Activated gamma-delta T cell treated with Interleukin-2 at 50 U/mL for 16 hours (primary cell): Measurements from ENCODE around the gene AHSP.
"Not testable (repeated sequence)": the region's sequence is repeated elsewhere in the genome, so short reads cannot be mapped to it uniquely, and the experiment has no call there.

Experiments used
- DNase-seq: peaks from one replicate; pipeline ENCODE4 v3.0.0-alpha.2; 2020

The AHSP gene

GRCh38 chr16:31527734-31528274 is at the start of gene AHSP:
Gene AHSP, plus strand, starts transcription at chr16:31527900. Its CDS starts 240 bp downstream, at chr16:31528140.
- no peak for DNase-seq

- no peak for DNase-seq
These were observed 48.7 kb upstream of the AHSP start for GRCh38 chr16:31478956-31479355.

- no peak for DNase-seq
These were observed 47.9 kb upstream of the AHSP start for GRCh38 chr16:31479751-31480150.

- no peak for DNase-seq
These were observed 46.7 kb upstream of the AHSP start for GRCh38 chr16:31480851-31481536.

GRCh38 chr16:31483081-31483480 is 44.6 kb upstream of the AHSP start, which contains the start of gene SLC5A2:
Gene SLC5A2, plus strand, starts transcription at chr16:31483123. Its CDS starts 14 bp downstream, at chr16:31483137.
- DNase-seq: no peak

GRCh38 chr16:31484048-31484447 is 43.7 kb upstream of the AHSP start:
- DNase-seq: not testable (repeated sequence)

GRCh38 chr16:31484491-31485171 is 43.1 kb upstream of the AHSP start:
- no peak for DNase-seq

- no peak for DNase-seq
These were observed 42.1 kb upstream of the AHSP start for GRCh38 chr16:31485571-31485970.

GRCh38 chr16:31486045-31486444 is 41.7 kb upstream of the AHSP start:
- no peak for DNase-seq

- no peak for DNase-seq
These were observed 40.5 kb upstream of the AHSP start for GRCh38 chr16:31487071-31487719.

GRCh38 chr16:31487720-31488467 is 39.8 kb upstream of the AHSP start:
- DNase-seq: peak; percentile 72

- no peak for DNase-seq
These were observed 39.0 kb upstream of the AHSP start for GRCh38 chr16:31488468-31489297.

GRCh38 chr16:31489298-31489564 is 38.5 kb upstream of the AHSP start:
- no peak for DNase-seq

- DNase-seq: no peak
These were observed 37.8 kb upstream of the AHSP start for GRCh38 chr16:31489616-31490584.

GRCh38 chr16:31491778-31492418 is 35.8 kb upstream of the AHSP start:
- DNase-seq: no peak

GRCh38 chr16:31493506-31494125 is 34.1 kb upstream of the AHSP start:
- DNase-seq: no peak

GRCh38 chr16:31496670-31497069 is 31.0 kb upstream of the AHSP start:
- no peak for DNase-seq

GRCh38 chr16:31498493-31498892 is 29.2 kb upstream of the AHSP start:
- no peak for DNase-seq

- no peak for DNase-seq
These were observed 27.8 kb upstream of the AHSP start for GRCh38 chr16:31499928-31500327.
